Activated CD8-positive, alpha-beta memory T cell treated with anti-CD3 and anti-CD28 coated beads, Interleukin-2, amount 50 U/mL, for 24 hours (primary cell): ENCODE data around the gene TTLL10.

Experiments used
- DNase-seq: peaks from one replicate; pipeline ENCODE4 v3.0.0-alpha.2; 2020; ENCODE audit errors: extremely low read depth

The TTLL10 gene

GRCh38 chr1:1222575-1223225, 49.0 kb downstream of the TTLL10 start:
- no peak for DNase-seq

- DNase-seq, result no peak
Measured at GRCh38 chr1:1223321-1223720, 49.6 kb downstream of the TTLL10 start.

- no peak for DNase-seq
Measured at GRCh38 chr1:1223891-1224290, 50.2 kb downstream of the TTLL10 start.

GRCh38 chr1:1225238-1225845, 51.7 kb downstream of the TTLL10 start:
- DNase-seq, result no peak

- no peak for DNase-seq
Measured at GRCh38 chr1:1225913-1226312, 52.2 kb downstream of the TTLL10 start.

- no peak for DNase-seq
Measured at GRCh38 chr1:1226566-1227362, 53.1 kb downstream of the TTLL10 start.

GRCh38 chr1:1227386-1227785, 53.7 kb downstream of the TTLL10 start:
- no peak for DNase-seq

GRCh38 chr1:1228187-1228586, 54.5 kb downstream of the TTLL10 start:
- no peak for DNase-seq

GRCh38 chr1:1228596-1229321, 55.1 kb downstream of the TTLL10 start:
- no peak for DNase-seq

- DNase-seq, result no peak
Measured at GRCh38 chr1:1229770-1230169, 56.1 kb downstream of the TTLL10 start.

GRCh38 chr1:1230656-1231399, 57.1 kb downstream of the TTLL10 start:
- no peak for DNase-seq

- DNase-seq, result peak; percentile 83
Measured at GRCh38 chr1:1231400-1232207, 57.9 kb downstream of the TTLL10 start, which contains the start of gene SDF4. Gene SDF4 (minus strand): TSS chr1:1232001. CDS start chr1:1228772, 3,229 bp downstream.

- DNase-seq, result no peak
Measured at GRCh38 chr1:1232208-1232795, 58.6 kb downstream of the TTLL10 start, which contains the start of gene B3GALT6. Gene B3GALT6 (plus strand): TSS chr1:1232237. CDS start chr1:1232279, 42 bp downstream.

- DNase-seq, result no peak
Measured at GRCh38 chr1:1232796-1233566, 59.3 kb downstream of the TTLL10 start.

GRCh38 chr1:1233567-1233892, 59.9 kb downstream of the TTLL10 start:
- no peak for DNase-seq

- DNase-seq, result no peak
Measured at GRCh38 chr1:1234180-1234808, 60.6 kb downstream of the TTLL10 start.

- no peak for DNase-seq
Measured at GRCh38 chr1:1235016-1235744, 61.5 kb downstream of the TTLL10 start.

- no peak for DNase-seq
Measured at GRCh38 chr1:1236176-1236763, 62.6 kb downstream of the TTLL10 start.
